GM23248 (cell line): ENCODE measurements around the gene ZSCAN23.

Source experiments
- EZH2 ChIP-seq: fragments of 200-600 bp; sonication (generic); IDR thresholded peaks from 2 replicates; pipeline ENCODE4 v1.6.1; 2018; ENCODE audit warnings: antibody characterized with exemption, mild to moderate bottlenecking; ENCODE audit not compliant: insufficient read depth, poor library complexity, severe bottlenecking
- EZH2phosphoT487 ChIP-seq: fragments of 200-600 bp; sonication (generic); IDR thresholded peaks from 2 replicates; pipeline ENCODE4 v1.6.1; 2018; ENCODE audit warnings: antibody characterized with exemption, moderate library complexity, mild to moderate bottlenecking, low read depth; ENCODE audit not compliant: insufficient read depth

GRCh38 chr6:28486988-28487742, 43.9 kb upstream of the ZSCAN23 start:
- TF ChIP-seq EZH2phosphoT487, result no peak
- no peak for TF ChIP-seq EZH2
